HG02571 (cell line): ENCODE results near the gene DPP6.
"Not testable (repeated sequence)": the region's sequence is repeated elsewhere in the genome, so short reads cannot be mapped to it uniquely, and the experiment has no call there.

Experiments
- ATAC-seq: cut with Tn5 transposase; IDR thresholded peaks from one replicate; pipeline ENCODE4 v1.9.1; 2021; ENCODE audit warnings: mild to moderate bottlenecking, moderate library complexity; ENCODE audit not compliant: unreplicated experiment

The DPP6 gene

GRCh38 chr7:154146707-154147038, 94.5 kb downstream of the DPP6 start:
- not testable (repeated sequence) for ATAC-seq

GRCh38 chr7:154148791-154149516, 96.8 kb downstream of the DPP6 start:
- ATAC-seq = not testable (repeated sequence)

- ATAC-seq = not testable (repeated sequence)
Observed at GRCh38 chr7:154150656-154151055, 98.5 kb downstream of the DPP6 start.

GRCh38 chr7:154151306-154151705, 99.1 kb downstream of the DPP6 start:
- not testable (repeated sequence) for ATAC-seq

- not testable (repeated sequence) for ATAC-seq
Observed at GRCh38 chr7:154155928-154156327, 103.7 kb downstream of the DPP6 start.

- ATAC-seq = not testable (repeated sequence)
Observed at GRCh38 chr7:154162921-154163320, 110.7 kb downstream of the DPP6 start.

- not testable (repeated sequence) for ATAC-seq
Observed at GRCh38 chr7:154163642-154164041, 111.4 kb downstream of the DPP6 start.

- no peak for ATAC-seq
Observed at GRCh38 chr7:154167051-154167450, 114.9 kb downstream of the DPP6 start.

- no peak for ATAC-seq
Observed at GRCh38 chr7:154167807-154168206, 115.6 kb downstream of the DPP6 start.

- no peak for ATAC-seq
Observed at GRCh38 chr7:154171422-154171821, 119.2 kb downstream of the DPP6 start.

- ATAC-seq = no peak
Observed at GRCh38 chr7:154172236-154172635, 120.0 kb downstream of the DPP6 start.

GRCh38 chr7:154177584-154177983, 125.4 kb downstream of the DPP6 start:
- no peak for ATAC-seq

GRCh38 chr7:154178895-154179294, 126.7 kb downstream of the DPP6 start:
- no peak for ATAC-seq

GRCh38 chr7:154183482-154183881, 131.3 kb downstream of the DPP6 start:
- ATAC-seq = no peak

- no peak for ATAC-seq
Observed at GRCh38 chr7:154183946-154184345, 131.7 kb downstream of the DPP6 start.

- no peak for ATAC-seq
Observed at GRCh38 chr7:154186811-154187210, 134.6 kb downstream of the DPP6 start.

GRCh38 chr7:154188330-154188729, 136.1 kb downstream of the DPP6 start:
- no peak for ATAC-seq

- ATAC-seq = no peak
Observed at GRCh38 chr7:154195266-154195665, 143.1 kb downstream of the DPP6 start.

- no peak for ATAC-seq
Observed at GRCh38 chr7:154198481-154198880, 146.3 kb downstream of the DPP6 start.

GRCh38 chr7:154200241-154200640, 148.0 kb downstream of the DPP6 start:
- ATAC-seq = no peak

- no peak for ATAC-seq
Observed at GRCh38 chr7:154202002-154202401, 149.8 kb downstream of the DPP6 start.

- no peak for ATAC-seq
Observed at GRCh38 chr7:154204046-154204445, 151.8 kb downstream of the DPP6 start.

GRCh38 chr7:154212861-154213260, 160.7 kb downstream of the DPP6 start:
- no peak for ATAC-seq
